ENCODE results near the gene LCAT.
"Not testable (repeated sequence)": the region's sequence is repeated elsewhere in the genome, so short reads cannot be mapped to it uniquely, and the experiment has no call there.

The LCAT gene

DNA sequence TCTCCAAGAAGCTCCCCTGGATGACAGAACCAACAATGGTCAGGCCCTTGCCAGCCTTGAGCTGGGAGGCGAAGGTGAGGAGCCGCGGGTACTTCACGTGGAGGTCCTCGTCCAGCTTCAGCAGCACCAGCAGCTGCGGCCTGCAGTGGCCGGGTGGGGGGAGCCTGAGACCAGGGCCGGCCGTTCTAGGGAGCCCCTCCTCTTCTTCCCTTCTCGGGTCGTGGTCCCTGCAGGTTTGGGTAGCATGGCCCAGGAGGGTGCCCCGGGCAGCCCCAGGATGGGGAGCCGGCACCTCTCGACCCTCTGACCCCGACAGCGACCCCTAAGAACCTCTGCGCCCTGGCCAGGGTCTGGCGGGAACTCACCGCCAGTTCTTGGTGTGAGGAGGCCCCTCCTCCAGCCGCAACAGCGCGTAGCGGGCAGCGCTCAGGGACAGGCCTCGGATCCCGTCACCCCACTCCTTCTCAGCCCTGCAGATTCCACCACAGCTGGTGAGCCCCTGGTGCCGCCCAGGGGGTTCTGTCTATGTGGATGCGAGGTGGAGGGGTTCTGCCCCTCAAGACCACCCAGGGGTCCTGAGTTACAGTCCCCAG lies 3.1 kb upstream of the LCAT start:
- DNase-seq, result no peak

- no peak for DNase-seq
Observed at GRCh38 chr16:67946128-67946569, 2.2 kb upstream of the LCAT start.

- no peak for DNase-seq
Observed at GRCh38 chr16:67945392-67945933, 1.5 kb upstream of the LCAT start.

DNA sequence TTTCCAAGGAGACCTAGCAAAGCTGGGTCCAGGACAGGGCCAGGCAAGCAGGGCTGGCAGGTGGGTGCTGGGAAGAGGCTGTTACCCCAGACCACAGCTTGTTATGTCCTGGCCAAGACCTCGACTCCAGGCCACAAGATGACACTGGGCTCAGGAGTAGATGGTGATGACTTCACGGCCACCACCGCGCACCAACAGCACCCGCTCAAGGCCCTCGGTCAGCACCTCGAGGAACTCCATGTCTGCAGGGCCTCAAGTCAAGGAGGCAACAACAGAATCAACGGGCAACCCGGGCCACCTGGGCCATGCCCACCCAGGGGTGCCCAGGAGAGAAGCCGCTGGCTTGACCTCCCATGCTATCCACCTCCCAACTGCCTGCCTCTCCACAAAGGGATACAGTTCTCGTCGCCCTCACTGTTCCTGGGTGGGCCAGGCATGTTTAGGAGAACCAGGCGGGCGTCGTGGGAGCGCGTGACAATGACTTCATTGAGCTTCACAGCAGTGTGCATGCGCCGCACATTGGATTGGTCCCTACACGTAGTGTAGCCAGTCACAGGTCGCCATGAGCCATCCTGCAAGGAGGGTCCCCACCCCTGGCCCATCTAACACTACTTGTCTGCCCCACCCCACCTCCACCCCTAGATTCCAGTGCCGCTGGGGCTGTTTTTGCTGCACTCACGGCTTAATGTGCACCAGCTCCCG lies 921 bp upstream of the LCAT start:
- no peak for DNase-seq

DNA sequence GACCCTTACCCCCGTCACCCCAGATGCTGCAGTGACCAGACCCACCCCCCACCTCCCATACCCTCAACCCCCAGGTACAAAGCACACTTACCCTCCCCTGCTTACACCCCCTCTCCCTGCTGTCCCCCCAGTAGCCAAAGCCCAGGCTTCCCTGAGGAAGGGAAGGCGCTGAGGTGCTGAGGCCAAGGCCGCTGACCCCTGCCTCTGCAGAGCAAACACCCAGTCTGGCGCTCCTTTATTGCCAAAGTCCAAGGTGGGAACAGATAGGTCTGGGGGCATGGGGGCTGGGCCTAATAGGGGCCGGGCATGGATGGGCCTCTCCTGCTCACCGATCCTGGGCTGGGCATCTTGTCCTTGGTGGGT lies 683 bp downstream of the LCAT start:
- DNase-seq, result no peak

DNA sequence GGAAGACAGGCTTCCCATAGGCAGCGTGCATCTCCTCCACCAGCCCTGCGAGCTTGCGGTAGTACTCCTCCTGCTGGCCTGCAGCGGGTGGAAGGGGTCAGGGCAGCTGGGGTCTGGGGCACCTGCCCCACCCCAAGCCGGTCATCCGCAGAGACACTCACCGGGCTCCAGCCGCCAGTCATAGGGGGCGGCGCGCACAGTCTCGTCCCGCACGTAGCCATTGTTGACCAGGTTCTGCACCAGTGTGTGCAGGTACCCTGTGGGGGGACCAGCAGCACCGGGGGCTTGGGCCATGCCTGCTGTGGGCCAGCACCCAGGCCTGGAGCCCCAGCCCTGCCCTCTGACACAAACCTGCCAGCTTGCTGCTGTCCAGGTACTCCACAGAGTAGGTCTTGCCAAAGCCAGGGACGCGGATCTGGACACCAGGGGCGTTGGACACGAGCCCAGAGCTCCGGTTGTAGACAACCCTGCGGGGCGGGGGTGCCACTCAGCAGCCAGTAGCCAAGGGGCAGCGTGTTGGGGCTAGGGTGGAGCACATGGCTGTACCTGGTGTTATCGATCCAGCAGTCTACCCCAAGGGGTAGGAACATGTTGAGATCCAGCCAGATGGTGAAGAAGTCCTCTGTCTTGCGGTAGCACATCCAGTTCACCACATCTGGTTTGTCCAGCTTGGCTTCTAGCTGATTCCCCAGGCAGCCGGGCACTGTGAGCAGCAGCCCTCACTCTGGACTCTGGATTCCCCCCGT lies 1.2 kb downstream of the LCAT start:
- no peak for DNase-seq

DNA sequence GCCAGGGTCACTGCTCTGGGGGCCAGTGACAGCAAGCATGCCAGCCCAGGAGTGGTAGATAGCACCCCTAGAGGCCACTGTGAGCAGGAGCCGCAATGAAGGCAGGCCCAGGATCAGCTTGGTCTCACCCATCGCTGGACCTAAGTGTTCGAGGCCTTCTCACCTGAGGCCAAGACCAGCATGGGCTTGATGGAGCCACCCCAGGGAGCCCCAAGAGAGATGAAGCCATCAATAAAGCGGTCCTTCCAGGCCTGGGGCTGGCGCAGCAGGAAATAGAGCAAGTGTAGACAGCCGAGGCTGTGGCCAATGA lies 1.8 kb downstream of the LCAT start:
- DNase-seq, result no peak

GRCh38 chr16:67941469-67942199 lies 2.3 kb downstream of the LCAT start:
- no peak for DNase-seq

- no peak for DNase-seq
Observed at GRCh38 chr16:67940446-67941089, 3.4 kb downstream of the LCAT start.

DNA sequence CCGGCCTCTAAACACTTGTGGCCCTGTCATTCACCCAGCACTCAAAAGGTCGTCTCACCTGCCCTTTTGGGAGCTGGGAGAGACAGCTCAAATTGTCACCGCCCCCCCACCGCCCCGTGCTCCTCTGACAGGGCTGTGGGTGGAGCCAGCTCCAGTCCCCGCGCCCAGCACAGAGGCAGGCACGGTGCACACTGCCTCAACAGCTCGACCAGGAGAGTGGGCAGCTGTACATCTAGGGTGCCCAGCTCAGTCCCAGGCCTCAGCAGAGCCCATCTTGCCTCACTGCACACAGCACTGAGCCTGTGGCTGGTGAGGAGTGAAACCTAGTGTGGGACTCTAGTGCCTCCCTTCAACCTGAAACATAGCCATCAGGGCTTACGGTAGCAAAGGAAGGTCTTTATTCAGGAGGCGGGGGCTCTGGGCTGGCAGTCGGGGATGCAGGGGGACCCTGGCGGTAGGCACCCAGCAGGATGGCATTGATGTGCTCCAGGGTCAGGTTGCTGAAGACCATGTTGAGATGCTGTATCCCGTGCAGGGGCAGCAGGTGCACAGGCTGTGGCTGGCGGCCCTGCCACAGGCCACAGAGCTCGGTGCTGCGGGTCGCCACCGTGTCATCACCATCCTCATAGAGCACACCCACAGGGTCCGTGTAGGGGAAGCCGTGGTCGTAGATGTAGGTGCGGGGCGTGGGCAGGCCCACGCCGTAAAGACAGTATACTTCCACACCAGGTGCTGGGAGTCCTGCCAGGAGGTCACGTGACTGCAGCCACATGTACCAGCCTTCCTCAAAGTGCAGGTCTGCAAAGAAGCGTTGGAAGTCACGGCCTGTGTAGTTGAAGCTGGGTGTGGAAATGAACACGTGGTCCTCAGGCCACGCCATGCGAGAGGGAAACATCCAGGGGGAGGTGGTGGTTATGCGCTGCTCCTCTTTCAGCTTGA lies 4.1 kb downstream of the LCAT start:
- no peak for DNase-seq

- not testable (repeated sequence) for DNase-seq
Observed at GRCh38 chr16:67937713-67938112, 6.2 kb downstream of the LCAT start.

DNA sequence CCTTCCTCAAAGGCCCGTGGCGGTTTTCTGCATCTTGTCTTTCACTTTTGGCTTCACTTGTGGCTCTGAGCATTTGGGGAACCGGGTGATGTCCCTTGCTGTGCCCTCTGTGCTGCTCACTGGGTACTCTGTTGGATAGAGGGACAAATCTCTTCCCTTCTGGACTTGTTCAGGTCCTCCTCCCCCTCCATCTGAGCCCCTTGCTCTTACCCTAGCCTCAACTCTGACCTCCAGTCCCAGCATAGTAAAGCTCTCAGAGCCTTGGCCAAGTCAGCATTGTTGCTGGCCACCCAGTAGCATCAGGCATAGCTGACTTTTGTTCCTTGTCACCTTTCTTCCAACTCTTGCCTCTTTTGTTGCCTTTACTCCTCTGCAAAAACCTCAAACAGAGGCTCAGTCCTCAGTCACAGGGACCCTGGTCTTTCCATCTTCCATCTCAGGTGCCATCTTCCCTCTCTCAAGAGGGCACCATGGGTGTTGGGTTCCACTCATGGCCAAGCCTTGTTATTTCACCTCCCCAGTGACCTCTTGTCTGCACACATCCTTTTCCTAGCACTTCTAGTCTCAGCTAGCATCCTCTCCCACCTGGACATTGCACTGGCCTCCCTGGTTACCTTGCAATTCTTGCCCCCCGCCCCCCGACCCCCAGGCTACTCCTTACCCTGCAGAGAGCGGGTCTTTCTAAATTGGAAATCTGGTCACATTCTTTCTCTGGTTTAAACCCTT lies 6.9 kb downstream of the LCAT start:
- no peak for DNase-seq

DNA sequence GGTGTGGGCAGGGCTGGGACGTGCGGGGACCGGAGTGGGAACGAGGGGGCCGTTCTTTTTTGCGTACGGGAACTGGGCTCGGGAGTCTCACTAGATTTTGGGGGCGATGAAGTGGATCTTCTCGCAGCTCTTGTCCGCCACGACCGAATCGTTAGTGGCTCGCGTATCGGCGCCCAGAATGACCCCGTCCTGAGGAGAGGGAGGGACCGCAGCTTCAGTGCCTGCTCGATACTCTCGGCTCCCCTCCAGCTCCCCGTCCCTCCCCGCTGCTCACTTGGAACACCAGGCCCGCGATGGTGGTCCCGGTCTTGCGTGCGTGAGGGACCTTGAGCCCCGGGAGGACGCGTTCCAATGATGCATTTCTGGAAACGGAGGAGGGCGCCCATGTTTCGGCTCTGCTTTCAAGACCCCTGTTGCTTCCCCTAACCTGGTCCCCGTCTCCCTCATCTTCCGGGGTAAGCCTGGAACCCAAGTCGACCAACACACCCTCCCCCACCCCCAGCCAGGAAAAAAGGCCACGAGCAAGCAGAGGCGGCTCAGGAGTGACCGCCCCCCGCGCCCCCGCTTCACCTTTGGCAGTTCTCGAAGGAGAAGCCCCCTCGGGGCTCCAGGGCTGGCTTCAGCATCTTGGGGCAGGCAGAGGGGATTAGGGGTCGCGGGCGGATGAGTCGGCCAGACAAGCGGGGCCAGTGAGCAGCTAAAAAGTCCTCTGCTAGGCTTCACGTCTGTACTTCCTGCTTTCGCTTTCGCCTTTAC lies 7.6 kb downstream of the LCAT start, which contains the start of gene PSMB10:
TSS of gene PSMB10 (minus strand) at position 727 of the 756 bp plus-strand sequence. CDS start at position 626, 101 bp downstream.
- DNase-seq, result peak; percentile 75

DNA sequence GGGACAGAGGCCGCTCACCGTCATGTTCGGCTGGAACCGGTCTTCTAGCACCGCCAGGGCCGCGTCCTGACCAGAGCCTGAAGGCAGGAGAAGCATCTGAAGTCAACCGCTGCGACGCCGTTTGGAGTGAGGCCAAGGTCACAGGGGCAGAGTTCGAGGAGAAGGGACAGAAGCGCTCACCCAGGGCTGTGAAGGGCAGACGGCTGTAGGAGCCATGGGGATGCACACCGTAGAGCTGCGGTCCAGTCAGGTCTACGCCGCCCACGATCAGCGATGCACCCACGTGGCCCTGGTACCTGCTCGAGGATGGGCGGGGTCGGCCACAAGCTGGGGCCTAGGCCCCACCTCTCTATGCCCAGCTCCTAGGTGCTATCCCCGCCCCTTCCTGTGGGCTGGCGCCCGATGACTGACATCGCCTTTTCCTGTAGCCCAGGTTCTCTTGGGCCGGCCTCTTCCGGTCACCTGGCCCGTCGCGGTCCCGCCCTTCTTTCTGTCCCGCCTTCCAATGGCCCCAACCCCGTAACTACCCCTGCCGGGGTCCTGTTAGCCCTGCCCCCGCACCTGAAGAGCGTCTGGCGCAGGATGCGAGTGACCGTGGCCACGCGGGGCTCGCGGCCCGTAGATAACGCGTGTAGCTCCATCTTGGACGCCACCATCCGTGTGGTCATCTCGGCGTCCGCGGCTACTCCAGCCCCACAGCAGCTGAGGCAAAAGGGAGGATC lies 8.4 kb downstream of the LCAT start:
- DNase-seq, result peak; percentile 96

DNA sequence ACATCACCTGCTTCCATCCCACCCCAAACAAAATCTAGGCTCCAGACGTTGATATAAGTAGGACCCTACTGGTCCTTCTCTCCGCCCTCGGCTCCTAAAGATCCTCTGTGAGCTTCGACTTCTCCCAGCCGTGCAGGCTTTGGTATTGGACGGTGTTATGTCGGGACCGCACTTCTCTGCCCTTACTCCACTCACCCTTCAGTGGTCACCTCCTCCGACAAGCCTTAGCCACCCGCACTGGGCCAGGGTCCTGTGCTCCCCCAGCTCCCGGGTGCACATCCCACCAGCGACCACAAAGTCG lies 8.9 kb downstream of the LCAT start:
- DNase-seq, result no peak

DNA sequence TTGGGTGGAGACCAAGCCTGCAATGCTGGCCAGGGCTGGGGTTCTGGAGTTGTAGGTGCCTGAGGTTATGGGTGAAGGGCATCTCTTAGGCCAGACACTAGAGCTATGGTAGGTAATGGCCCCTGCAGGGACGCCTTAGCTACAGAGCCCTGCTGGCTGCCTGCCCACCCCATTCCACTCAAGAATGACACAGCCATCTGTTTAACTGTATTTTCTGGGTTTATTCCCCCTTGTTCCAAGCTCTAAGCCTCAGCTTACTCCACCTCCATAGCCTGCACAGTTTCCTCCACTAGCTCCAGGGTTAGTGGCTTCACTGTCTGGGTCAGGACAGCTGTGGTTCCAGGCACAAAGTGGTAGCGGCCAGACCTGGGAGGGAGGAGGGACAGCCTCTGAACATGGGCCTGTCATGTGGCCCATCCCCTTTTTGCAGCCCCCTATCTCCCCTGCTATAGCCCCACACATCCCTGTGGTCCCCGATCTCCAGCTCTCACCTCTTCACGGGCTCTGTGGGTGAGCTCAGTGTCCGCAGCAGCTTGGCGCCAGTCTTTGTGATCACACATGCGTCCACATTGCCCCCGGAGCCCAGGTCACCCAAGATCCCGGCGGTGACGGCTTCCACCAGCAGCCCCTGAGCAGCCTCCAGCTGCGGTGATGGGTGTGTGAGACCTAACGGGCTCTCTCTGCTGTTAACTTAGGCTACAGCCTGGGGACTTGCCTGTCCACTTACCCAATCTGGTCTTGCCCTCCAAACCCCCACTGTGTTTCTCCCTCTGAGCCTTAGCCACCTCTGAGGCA lies 9.4 kb downstream of the LCAT start:
- no peak for DNase-seq

DNA sequence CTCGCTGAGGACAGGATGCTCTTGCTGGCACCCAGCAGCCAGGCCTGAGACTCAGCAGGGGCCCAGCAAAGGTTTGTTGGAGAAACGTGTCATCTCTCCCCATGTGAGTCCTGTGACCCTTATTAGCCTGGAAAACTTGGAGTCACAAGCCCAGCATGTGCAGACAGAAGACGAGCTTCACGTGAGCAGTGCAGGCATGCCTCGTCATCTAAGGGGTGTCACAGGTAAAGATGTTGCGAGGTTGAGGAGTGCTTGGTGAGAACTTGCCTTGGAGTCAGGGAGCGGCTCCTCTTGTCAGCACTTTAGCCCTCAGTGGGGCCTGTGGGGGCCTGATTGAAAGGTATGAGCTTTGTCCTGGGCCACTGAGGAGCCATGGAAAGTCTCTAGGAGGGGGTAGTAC lies 10.1 kb downstream of the LCAT start:
- DNase-seq, result no peak

DNA sequence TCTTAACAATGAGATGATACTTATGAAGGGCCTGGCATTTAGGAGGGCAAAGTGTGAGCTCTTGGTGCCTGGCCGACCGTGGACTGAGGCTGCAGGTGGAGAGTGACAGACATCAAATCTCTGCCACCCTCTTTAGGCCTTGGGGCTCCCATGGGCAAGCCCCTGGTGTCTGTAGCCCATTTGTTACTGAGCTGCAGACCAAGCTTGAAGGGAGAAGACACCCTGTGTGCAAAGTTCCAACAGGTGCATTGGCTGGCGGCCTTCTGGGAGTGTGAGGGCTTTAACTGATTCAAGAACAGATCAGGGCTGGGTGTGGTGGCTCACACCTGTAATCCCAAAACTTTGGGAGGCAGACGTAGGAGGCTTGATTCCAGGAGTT lies 11.5 kb downstream of the LCAT start:
- DNase-seq, result no peak

Data from femur (tissue), 1 donor.